Neural cell (in vitro differentiated cells): Measurements from ENCODE around the gene SAMD10. TPM values are rescaled to one million over a fixed set of nuclear protein-coding genes. Genes with fewer than 3 reads are reported as not detected.

Experiments
- H2AFZ ChIP-seq: fragments of 200-600, 300-800 bp; sonication (generic), shearing (Covaris generic); 2 replicates; pipeline ENCODE4 v1.6.0; 2014; ENCODE audit warnings: low read depth, mild to moderate bottlenecking, antibody characterized with exemption, low read length, moderate library complexity
- H3F3A ChIP-seq: fragments of 200-600 bp; shearing (Covaris generic); 2 replicates; pipeline ENCODE4 v1.6.1; 2016; ENCODE audit warnings: mild to moderate bottlenecking, moderate library complexity, mixed read lengths, antibody characterized with exemption, low read length; ENCODE audit not compliant: insufficient read depth, poor library complexity, severe bottlenecking
- H3K27ac ChIP-seq: fragments of 200-600, 300-800 bp; sonication (generic), shearing (Covaris generic); 2 replicates; pipeline ENCODE4 v1.5.1; 2014; ENCODE audit warnings: mild to moderate bottlenecking, low read length, moderate library complexity
- H3K27me3 ChIP-seq: fragments of 300-800, 200-600 bp; sonication (generic), shearing (Covaris generic); 2 replicates; pipeline ENCODE4 v1.6.0; 2014; ENCODE audit warnings: mild to moderate bottlenecking, low read depth, low read length, moderate library complexity; ENCODE audit not compliant: insufficient read depth
- H3K36me3 ChIP-seq: fragments of 300-800, 200-600 bp; sonication (generic), shearing (Covaris generic); 2 replicates; pipeline ENCODE4 v1.5.1; 2014; ENCODE audit warnings: mild to moderate bottlenecking, antibody characterized with exemption, low read length, moderate library complexity; ENCODE audit not compliant: insufficient read depth
- H3K4me2 ChIP-seq: fragments of 300-800, 200-600 bp; sonication (generic), shearing (Covaris generic); 2 replicates; pipeline ENCODE4 v1.6.0; 2014; ENCODE audit warnings: mild to moderate bottlenecking, low read length
- H3K4me3 ChIP-seq: fragments of 300-800, 200-600 bp; sonication (generic), shearing (Covaris generic); 2 replicates; pipeline ENCODE4 v1.5.1; 2014; ENCODE audit warnings: mild to moderate bottlenecking, low read length, moderate library complexity
- H3K79me2 ChIP-seq: fragments of 200-600 bp; shearing (Covaris generic); replicated peaks from 2 replicates; pipeline ENCODE4 v1.6.0; 2014; ENCODE audit warnings: mild to moderate bottlenecking, low read length, moderate library complexity; ENCODE audit not compliant: insufficient read depth
- H3K9ac ChIP-seq: fragments of 300-800, 200-600 bp; sonication (generic), shearing (Covaris generic); 2 replicates; pipeline ENCODE4 v1.6.1; 2016; ENCODE audit warnings: mild to moderate bottlenecking, low read length, mixed read lengths
- H3K9me2 ChIP-seq: fragments of 200-600 bp; shearing (Covaris generic); 2 replicates; pipeline ENCODE4 v1.6.1; 2016; ENCODE audit warnings: mild to moderate bottlenecking, low read length, mixed read lengths; ENCODE audit not compliant: insufficient read depth
- H3K9me3 ChIP-seq: fragments of 200-600, 300-800 bp; sonication (generic), shearing (Covaris generic); 2 replicates; pipeline ENCODE4 v1.6.1; 2016; ENCODE audit warnings: mild to moderate bottlenecking, mixed run types, low read length, moderate library complexity, mixed read lengths
- H4K20me1 ChIP-seq: fragments of 200-600 bp; shearing (Covaris generic); 2 replicates; pipeline ENCODE4 v1.6.1; 2016; ENCODE audit warnings: mild to moderate bottlenecking, mixed run types; ENCODE audit not compliant: insufficient read depth
- EP300 ChIP-seq: fragments of 450-650 bp; conservative IDR thresholded peaks from 2 replicates; pipeline ENCODE4 v1.6.1; 2014; ENCODE audit warnings: antibody characterized with exemption, mild to moderate bottlenecking, moderate library complexity; ENCODE audit not compliant: poor library complexity, severe bottlenecking
- EZH2 ChIP-seq: fragments of 200-600, 300-800 bp; shearing (Covaris generic), sonication (generic); IDR thresholded peaks from 2 replicates; pipeline ENCODE4 v1.6.1; 2014; ENCODE audit warnings: antibody characterized with exemption, low read length, borderline replicate concordance, mild to moderate bottlenecking; ENCODE audit not compliant: insufficient read depth, poor library complexity, severe bottlenecking
- MXI1 ChIP-seq: fragments of 450-650 bp; conservative IDR thresholded peaks from 2 replicates; pipeline ENCODE4 v1.6.1; 2014; ENCODE audit warnings: antibody characterized with exemption, mild to moderate bottlenecking; ENCODE audit not compliant: poor library complexity, severe bottlenecking
- POLR2AphosphoS5 ChIP-seq: IDR thresholded peaks from 2 replicates; pipeline ENCODE4 v1.6.1; 2012
- RAD21 ChIP-seq: fragments of 450-650 bp; conservative IDR thresholded peaks from 2 replicates; pipeline ENCODE4 v1.6.1; 2014; ENCODE audit warnings: antibody characterized with exemption, mild to moderate bottlenecking, moderate library complexity
- SMC3 ChIP-seq: fragments of 450-650 bp; conservative IDR thresholded peaks from 2 replicates; pipeline ENCODE4 v1.6.1; 2014; ENCODE audit warnings: antibody characterized with exemption, mild to moderate bottlenecking, moderate library complexity; ENCODE audit not compliant: poor library complexity
- TAF1 ChIP-seq: IDR thresholded peaks from 2 replicates; pipeline ENCODE4 v1.6.1; 2012; ENCODE audit warnings: low read depth
- polyA plus RNA-seq: library from polyadenylated mRNA; depleted of rRNA; stranded (reverse); fragments of >200 nt; gene quantifications from 2 replicates; pipeline ENCODE4 v1.2.3, GENCODE V29; 2014
- TF ChIP-seq, protein P1 (sequence below): IDR thresholded peaks from 2 replicates; pipeline ENCODE4 v1.6.1; 2012; ENCODE audit warnings: borderline replicate concordance
- TF ChIP-seq, protein P2 (sequence below): fragments of 450-650 bp; IDR thresholded peaks from 2 replicates; pipeline ENCODE4 v1.5.1; 2014; ENCODE audit warnings: antibody characterized with exemption, mild to moderate bottlenecking, moderate library complexity; ENCODE audit not compliant: poor library complexity, severe bottlenecking

Gene SAMD10
- polyA plus RNA-seq, 1 donor from 2014 or later: 23.3 TPM

DNA sequence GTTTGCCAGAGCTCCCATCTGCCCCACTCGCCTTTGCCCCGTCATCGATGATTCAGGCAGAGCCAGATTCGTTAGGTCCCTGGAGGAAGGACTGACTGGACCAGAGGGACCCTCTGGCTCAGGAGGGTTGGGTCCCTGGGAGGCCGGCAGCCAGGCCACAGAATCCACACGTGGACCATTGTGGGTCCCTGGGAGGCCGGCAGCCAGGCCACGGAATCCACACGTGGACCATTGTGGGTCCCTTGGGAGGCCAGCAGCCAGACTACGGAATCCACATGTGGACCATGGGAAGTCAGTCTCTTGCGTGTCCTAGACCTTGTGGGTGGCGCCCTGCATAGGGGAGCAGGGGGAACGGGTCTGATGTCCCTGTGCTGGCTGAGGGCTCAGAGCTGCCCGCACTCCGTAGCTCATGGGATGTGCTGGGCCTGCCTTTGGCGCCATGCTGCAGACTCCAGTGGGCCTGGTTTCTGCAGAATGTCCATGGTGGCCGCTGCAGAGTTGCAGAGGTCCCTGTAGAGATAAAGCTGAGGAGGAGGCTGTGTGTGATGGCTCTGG, 46.8 kb downstream of the SAMD10 start:
- no peak overlapping the region for H3K4me3 ChIP-seq
- no peak for TF ChIP-seq POLR2AphosphoS5
- TF ChIP-seq, protein P1, sequence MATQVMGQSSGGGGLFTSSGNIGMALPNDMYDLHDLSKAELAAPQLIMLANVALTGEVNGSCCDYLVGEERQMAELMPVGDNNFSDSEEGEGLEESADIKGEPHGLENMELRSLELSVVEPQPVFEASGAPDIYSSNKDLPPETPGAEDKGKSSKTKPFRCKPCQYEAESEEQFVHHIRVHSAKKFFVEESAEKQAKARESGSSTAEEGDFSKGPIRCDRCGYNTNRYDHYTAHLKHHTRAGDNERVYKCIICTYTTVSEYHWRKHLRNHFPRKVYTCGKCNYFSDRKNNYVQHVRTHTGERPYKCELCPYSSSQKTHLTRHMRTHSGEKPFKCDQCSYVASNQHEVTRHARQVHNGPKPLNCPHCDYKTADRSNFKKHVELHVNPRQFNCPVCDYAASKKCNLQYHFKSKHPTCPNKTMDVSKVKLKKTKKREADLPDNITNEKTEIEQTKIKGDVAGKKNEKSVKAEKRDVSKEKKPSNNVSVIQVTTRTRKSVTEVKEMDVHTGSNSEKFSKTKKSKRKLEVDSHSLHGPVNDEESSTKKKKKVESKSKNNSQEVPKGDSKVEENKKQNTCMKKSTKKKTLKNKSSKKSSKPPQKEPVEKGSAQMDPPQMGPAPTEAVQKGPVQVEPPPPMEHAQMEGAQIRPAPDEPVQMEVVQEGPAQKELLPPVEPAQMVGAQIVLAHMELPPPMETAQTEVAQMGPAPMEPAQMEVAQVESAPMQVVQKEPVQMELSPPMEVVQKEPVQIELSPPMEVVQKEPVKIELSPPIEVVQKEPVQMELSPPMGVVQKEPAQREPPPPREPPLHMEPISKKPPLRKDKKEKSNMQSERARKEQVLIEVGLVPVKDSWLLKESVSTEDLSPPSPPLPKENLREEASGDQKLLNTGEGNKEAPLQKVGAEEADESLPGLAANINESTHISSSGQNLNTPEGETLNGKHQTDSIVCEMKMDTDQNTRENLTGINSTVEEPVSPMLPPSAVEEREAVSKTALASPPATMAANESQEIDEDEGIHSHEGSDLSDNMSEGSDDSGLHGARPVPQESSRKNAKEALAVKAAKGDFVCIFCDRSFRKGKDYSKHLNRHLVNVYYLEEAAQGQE: no peak
- no peak for TF ChIP-seq SMC3
- no peak for TF ChIP-seq EZH2
- no peak overlapping the region for H3K27ac ChIP-seq
- H3K9ac ChIP-seq: no peak overlapping the region
- H3K9me2 ChIP-seq: no peaks in the 10 kb centered on the region
- peaks cover 3% of the 10 kb centered on the region for H3K36me3 ChIP-seq
- no peaks in the 10 kb centered on the region for H4K20me1 ChIP-seq
- no peaks in the 10 kb centered on the region for H3K79me2 ChIP-seq
- no peaks in the 10 kb centered on the region for H3F3A ChIP-seq
- no peak overlapping the region for H3K4me2 ChIP-seq
- no peaks in the 10 kb centered on the region for H3K27me3 ChIP-seq
- no peaks in the 10 kb centered on the region for H3K9me3 ChIP-seq
- no peak overlapping the region for H2AFZ ChIP-seq

DNA sequence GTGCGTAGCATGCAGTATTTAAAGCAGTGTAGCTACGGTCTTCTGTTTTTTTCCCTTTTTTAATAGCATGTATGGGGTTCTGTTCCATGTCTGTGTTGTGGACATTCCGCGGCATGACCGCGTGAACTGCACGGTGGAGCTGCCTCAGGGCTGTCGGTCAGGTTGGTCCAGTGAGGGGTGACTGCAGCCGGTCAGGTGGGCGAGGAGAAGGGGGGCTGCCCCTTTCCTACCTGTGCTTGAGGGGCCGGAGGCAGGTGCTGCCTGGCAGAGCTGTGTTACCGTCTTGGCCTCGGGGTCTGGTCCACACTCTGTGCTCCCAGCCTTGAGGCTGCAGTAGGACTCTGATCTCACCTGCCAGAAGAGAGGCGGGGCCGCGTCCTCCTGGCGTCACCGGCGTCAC, 47.7 kb downstream of the SAMD10 start:
- Histone ChIP-seq H3K9ac (no peak overlapping the region), H3K4me2 (no peak overlapping the region), H3K9me3 (no peaks in the 10 kb centered on the region), H3K36me3 (peaks cover 3% of the 10 kb centered on the region), H2AFZ (no peak overlapping the region), H4K20me1 (no peaks in the 10 kb centered on the region), H3K9me2 (no peaks in the 10 kb centered on the region), H3K27ac (no peak overlapping the region), H3K79me2 (no peaks in the 10 kb centered on the region), H3K4me3 (no peak overlapping the region), H3F3A (no peaks in the 10 kb centered on the region), H3K27me3 (no peaks in the 10 kb centered on the region)
- TF ChIP-seq, protein P1: no peak
- TF ChIP-seq MXI1 (no peak), RAD21 (no peak), POLR2AphosphoS5 (no peak), EZH2 (no peak), SMC3 (no peak), EP300 (no peak), TAF1 (no peak)
- TF ChIP-seq, protein P2, sequence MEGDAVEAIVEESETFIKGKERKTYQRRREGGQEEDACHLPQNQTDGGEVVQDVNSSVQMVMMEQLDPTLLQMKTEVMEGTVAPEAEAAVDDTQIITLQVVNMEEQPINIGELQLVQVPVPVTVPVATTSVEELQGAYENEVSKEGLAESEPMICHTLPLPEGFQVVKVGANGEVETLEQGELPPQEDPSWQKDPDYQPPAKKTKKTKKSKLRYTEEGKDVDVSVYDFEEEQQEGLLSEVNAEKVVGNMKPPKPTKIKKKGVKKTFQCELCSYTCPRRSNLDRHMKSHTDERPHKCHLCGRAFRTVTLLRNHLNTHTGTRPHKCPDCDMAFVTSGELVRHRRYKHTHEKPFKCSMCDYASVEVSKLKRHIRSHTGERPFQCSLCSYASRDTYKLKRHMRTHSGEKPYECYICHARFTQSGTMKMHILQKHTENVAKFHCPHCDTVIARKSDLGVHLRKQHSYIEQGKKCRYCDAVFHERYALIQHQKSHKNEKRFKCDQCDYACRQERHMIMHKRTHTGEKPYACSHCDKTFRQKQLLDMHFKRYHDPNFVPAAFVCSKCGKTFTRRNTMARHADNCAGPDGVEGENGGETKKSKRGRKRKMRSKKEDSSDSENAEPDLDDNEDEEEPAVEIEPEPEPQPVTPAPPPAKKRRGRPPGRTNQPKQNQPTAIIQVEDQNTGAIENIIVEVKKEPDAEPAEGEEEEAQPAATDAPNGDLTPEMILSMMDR: no peak
